GM18909 (cell line): ENCODE data around the gene TAL2.

Source experiments
- ATAC-seq: cut with Tn5 transposase; IDR thresholded peaks from one replicate; pipeline ENCODE4 v1.9.1; 2021; ENCODE audit warnings: mild to moderate bottlenecking; ENCODE audit not compliant: unreplicated experiment, poor library complexity

TAL2 gene

DNA sequence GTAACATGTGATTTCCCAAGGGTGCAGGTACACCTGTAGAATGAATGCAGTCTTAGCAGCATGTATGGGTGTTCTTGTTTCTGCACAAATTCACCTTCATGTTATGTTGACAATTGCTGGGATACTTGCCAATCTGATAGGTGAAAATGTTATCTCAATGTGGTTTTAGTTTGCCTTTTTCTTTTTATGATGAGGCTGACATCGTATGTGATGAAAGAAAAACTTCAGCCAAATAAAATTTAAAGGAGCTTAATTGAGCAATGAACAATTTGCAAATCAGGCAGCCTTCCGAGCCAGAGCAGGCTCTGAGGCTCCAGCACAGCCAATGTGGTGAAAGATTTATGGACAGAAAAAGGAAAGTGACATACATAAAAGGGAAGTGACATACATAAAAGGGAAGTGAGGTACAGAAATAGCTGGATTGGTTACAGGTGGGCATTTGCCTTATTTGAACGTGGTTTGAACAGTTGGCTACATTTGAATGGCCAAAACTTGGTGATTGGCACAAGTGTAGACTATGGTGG is 10.5 kb downstream of the TAL2 start:
- no peak for ATAC-seq

DNA sequence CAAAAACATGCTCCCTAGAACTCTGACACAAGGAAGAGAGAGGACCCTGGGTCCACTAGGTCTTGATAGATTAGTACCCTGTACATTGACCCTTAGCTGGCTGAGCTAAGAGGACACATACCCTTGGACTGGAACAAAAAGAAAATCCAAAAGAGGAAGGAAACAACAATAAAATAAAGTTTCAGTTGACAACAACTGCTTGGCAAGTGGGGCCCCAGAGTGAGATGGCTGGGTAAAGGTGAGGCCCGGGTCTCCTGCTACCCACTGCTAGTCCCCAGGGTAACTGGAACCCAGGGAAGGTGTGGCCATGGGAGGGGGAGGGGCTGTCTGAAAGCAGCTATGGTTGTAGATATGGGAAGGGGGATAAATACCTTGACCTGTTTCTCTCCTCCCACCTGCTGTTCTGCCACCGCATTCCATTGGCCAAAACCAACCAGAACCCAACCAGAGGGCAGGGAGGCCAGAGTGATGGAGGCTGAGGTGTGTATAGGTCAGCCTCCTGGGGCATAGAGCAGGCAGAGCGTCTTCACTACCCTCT is 11.7 kb downstream of the TAL2 start:
- ATAC-seq, result no peak

DNA sequence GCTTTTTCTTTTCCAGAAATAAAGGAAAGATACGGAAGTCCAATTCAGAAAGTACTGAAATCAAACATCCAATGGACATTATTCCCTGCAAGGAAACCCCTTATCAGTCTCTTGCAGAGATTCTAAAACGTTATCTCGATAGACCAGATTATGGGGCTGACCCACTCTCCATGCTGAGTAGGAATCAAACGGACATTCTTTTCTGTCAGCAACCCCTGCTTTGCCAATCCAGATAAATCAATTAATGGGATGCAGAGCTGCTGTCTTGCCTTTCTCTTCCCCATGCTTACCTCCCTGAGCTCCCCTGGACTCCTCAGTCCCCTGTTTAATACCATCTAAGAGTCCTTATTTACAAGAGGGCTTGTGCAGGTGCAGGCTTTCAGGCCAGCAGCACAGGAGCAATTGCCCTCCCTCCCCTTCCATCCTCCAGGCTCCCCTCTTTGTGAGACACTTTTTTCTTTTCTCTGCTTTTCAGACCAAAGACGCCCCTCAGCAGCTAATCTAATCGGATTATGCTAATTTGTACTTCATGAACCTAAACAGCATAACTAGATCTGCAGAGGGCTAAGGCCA is 14.2 kb downstream of the TAL2 start:
- no peak for ATAC-seq

DNA sequence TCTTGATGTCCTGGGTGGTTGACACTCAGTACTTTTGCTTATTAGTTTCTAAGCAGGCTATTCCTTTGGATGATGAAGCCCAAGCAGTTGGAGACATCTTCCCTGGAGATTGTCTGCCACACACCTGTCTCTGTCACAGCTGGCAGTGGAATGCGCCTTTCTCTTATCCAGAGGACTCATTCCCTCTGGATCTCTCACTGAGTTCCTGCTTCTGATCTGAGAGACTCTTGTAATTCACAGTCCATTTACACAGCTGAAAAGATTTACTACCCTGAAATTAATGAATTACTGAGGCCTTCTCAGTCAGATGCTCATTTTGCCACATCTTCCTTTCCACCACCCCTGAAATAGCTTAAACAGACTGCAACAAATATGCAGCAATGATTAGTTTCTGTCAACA is 15.9 kb downstream of the TAL2 start:
- no peak for ATAC-seq

DNA sequence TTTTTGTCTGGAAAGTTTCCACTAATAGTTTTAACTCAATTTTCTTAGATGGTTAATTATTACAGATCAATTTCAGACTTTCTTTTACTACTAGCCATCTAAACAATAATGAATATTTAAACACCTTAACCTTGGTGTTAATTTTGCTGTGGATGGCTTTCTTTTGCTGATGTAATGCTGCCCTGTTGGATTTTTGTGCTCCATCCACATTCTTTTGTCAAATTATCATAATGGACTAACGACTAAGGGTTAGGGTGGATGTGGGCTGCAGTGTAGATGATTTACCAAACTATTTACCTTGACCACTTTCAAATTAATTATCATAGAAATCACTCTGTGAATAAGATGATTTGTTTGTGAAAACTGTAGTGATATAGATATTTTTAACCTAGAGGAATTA is 16.5 kb downstream of the TAL2 start:
- no peak for ATAC-seq

DNA sequence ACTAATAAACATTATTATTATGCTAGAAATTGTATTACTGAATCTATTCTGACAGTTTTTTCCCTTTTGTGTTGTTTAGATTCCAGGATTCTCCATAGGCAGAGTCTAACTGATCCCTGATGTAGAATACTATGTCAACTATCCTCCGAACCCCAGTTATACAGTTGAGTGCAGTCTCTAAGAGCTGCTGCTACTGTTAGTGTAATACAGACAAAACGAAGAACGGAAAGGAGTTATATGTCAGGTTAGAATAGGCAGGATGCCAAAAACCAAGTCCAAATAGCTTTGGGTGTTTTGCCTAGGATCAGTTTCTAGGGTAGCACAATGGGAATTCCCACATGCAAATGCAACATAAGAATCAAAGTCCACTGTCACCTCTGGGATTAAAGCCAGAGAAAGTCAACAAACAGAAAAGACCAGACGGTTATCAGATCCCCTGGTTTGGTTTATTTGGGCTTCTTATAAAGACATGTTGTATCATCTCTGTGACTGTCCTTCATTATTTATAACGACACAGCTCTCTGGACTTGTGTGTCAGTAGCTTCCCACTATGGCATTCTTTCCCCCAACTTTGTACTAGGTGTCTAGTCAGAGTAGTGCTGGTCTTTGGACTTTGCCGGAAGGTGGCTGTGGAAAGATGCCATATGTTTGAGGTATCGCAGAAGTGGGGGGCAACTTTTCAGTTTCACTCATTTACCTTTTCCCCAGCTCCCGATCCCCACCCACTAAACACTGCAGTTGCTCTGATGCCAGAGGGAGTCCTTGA is 17.2 kb downstream of the TAL2 start:
- ATAC-seq, result no peak

DNA sequence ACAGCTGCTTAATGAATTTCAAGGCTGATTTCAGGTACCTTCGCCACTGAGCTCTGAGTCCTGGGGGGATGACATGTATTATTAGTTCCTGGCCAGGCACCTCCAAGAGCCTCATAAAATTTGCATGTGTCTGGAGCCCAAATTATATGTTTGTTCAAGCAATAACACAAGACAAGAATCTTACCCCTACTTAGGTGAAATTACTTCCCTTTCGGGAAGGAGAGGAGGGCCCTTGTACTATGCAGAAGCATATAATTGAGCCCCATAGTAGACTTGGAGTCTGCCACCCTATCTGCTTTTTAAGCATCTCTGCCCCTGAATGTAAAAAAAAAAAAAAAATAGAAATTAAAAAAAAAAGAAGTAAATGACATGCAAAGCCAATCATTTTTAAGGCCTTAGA is 19.1 kb downstream of the TAL2 start:
- ATAC-seq, result no peak

DNA sequence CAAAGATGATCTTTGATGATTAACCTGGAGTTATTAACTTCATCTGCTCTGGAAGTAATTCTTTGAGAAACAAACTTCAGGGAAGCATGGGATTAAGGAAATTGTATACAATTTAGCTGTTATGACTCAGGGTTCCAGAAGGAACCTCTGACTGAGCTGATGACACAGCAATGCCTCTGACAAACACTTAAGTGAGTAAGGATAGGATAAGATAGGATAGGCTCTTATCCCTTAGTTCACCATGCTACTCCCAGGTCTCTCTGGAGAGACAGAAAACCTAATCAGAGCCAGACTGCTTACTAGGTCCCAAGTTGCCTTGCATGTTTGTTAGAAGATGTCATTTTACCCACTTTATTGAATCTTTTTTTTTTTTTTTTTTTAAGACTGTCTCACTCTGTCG is 19.5 kb downstream of the TAL2 start:
- ATAC-seq, result no peak

DNA sequence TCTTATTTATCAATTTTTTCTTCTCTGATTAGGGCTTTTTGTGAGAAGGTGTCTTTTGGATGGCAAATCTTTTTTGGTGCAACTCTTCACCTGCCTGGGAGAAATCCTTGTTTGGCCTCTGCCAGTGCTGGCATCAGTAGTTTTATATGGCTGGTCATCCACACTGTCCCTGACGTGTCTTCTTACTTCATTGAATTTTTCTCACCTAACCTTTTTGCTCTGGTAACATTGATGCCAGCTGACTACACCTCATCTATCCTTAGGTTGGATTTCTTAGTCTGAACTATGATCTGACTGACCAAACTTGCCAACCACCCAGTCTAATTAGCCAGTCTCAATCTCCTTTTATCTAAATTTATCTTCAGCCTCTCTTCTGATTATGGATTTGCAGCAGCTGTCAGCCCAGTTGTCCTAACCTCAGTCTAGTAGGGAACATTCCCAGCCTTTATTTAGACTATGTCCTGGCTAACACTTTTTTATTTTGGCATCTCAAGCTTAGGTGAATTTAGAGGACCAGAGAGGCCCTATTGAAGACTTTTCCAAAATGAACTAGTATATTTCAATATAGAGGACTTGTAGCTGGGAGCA is 21.5 kb downstream of the TAL2 start:
- no peak for ATAC-seq

DNA sequence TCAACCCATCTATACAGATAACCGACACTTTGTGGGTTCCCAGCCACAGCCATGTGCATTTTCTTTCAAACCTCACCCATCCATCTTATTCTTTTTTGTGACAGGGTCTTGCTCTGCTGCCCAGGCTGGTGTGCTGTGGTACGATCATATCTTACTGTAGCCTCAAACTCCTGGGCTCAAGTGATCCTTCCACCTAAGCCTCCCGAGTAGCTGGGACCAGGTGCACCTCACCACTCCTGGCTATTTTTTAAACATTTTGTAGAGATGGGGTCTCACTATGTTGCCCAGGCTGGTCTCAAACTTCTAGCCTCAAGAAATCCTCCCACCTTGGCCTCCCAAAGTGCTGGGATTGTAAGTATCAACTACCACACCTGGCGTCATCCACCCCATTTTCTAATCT is 24.7 kb downstream of the TAL2 start:
- no peak for ATAC-seq

DNA sequence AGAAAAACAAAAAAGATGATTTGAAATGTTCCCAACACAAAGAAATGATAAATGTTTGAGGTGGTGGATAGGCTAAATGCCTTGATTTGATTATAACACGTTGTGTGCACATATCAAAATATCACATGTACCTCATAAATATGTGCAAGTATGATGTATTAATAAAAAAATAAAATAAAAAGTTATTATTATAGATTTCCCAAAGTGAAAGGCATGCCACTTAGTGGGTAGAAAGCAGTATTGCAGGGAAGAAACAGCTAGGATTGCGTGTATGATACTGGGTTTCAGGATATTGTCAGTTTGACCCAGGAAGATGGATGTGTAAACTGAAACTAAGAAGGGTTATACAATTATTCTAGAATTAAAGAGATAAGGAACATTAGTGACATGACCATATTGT is 28.5 kb downstream of the TAL2 start:
- no peak for ATAC-seq

DNA sequence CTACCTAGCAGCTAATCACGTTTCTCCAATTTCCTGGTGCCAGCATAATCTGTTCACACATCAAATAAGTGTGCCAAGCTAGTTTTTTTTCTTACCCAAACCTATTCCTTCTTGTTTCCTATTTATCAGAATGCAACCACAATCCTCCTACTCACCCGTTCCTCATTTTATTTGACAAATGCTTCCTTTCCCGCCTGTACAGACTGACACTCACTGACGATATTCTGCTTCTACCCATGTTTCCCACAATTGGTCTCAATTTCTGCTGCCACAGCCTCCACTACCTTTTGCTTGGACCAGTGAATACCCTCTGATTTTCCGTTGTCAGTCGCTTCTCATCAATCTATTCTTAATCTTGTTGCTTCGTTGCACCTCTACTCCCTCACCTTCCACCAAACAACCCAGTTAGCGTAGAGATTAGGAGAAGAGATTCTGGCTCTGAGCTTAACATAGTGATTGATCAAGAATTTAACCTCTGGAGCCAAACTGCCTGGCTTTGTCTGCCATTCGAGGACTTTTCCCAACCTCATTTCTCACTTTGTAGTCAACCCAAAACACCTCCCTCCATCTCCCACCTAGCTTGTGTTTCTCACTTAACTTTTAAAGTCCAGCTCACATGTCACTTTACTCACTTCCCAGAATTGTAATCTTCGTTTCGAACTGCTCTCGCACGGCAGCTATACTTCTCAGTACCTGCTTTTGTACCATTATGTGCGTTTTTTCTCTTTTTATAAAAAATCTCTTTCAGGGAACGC is 31.4 kb downstream of the TAL2 start:
- peak; percentile 24 for ATAC-seq

DNA sequence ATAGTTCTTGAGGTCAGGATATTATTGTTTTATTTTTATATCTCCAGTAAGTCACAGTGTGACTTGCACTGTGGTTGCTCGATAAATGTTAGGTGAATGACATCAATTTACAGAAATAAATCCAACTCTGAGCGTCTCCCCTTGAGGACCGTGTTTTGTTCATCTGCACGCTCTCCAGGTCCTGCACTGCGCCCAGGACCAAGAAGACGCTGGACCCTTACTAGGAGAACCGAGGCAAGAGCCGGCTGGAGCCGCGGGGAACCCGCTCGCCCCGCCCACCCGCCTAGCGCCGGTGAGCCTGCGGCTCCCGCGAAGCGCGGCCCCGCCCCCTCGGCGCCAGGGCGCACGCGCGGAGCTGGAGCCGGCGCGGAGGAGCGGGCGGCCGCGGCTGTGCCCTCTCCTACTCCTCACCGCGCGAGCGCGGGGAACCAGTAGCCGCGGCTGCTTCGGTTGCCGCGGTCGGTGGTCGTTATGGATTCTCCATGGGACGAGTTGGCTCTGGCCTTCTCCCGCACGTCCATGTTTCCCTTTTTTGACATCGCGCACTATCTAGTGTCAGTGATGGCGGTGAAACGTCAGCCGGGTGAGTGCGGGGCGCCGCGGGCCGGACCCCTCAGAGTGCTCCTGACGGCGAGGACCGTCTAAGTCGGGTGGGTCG is 32.1 kb downstream of the TAL2 start, which contains the start of gene TMEM38B:
Gene TMEM38B (plus strand): TSS at position 352 of the 658 bp plus-strand sequence. CDS start 120 bp downstream, at position 472.
- ATAC-seq, result peak; percentile 83

DNA sequence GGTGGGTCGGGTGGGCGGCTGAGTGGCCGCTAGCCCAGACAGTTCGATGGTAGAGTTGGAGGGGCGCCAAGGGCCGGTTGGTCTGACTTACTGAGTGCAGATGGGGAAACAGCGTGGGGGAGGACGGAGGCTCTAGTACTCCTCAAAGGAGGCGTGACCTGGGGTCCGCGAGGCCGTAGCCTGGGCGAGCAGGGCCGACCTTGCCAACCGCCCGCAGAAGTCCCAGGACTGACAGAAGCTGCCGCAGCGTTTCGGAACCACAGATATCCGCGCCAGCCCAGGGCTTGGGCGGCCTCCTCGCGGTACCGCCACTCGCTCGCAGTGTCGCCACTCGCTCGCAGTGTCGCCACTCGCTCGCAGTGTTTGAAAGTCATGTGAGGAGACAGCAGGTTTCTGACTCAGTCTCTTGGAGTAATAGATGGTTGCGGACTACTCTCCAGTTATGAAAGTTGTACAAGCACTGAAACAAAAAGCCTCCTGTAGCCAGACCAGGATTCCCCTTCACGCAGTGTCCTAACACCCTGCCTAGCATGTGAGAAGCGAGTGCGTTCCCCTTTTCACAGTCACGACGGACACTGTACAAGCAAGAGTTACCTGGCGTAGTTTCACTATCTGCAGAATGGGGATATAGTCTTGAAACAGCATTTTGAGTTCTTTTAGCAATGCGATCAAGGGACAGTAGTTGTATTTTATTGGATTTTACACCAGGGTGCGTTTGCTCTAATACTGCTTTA is 32.8 kb downstream of the TAL2 start:
- ATAC-seq, result peak; percentile 71

DNA sequence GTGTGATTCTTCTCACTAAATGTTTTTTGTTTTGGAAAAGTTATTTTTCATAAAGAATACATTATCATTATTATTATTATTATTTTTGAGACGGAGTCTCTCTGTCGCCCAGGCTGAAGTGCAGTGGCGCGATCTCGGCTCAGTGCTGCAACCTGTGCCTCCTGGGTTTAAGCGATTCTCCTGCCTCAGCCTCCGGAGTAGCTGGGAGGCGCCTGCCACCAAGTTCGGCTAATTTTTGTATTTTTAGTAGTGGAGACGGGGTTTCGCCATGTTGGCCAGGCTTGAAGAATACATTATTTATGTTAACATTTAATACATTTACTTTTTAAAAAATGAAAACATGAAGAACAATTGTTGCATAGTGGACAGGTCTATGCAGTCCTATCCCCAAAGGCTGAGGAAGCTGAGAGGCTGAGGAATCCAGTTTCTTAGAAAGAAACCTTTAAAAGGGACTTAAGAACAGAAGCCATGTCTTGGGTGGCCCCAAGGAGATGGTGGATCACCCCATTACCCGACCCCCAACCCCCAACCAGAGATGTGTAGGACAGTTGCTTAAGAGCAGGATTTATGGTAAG is 34.0 kb downstream of the TAL2 start:
- no peak for ATAC-seq

DNA sequence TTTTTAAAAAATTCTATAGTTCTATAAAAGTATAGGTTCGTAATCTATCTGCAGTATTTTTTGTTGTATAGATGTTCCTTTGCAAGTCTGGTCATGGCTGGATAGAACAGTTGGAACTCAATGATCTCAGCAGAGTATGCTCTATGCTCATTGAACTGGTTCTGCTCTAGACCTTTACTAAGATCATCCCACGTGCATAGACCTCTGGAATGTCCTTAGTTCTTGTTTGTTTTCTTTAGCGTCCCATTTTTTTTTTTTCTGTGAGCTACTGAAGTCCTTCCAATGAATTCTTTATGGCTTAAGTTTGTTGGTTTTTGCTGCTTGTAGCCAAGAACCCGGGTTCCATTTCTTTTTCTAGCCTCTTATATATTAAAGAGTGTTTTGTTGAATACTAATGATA is 35.6 kb downstream of the TAL2 start:
- ATAC-seq, result no peak

DNA sequence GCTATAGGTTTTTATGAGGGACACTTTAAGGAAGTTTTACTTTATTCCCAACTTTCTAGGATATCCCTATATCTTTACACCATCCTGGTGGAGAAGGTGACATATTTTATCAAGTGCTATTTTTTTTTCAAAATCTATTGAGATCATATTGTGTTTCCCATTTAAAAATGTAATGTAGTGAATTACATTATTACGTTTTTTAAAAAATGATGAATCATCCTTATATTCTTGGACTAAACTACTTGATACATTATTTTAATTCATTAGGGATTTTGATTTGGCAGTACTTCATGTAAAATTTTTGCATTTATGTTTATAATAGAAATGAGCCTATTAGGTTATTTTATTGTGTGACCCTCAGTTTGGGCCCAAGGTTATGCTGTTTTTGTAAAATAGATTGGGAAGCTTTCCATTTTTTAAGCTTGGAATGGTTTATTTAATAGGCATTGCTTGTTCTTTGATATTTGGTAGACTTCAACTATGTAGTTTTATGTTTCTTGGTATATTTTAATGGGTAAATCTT is 36.2 kb downstream of the TAL2 start:
- ATAC-seq, result no peak

DNA sequence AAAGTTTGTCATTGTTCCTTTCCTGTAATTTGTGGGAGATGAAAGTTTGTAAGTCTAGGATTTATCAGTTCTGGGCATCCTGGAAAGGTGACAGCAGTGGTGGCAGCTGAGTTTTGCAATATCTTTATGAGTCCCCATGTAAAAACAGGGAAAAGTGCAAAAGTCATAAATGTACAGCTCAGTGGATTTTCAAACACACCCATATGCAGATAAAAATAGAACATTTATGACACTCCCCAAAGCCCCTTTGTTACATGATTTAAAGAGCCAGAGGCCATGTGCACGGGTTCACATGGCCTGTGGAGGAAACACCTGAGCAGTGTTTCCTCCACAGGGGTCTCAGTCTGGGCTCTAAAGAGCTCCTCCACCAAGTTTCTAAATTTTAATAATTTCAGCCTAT is 38.4 kb downstream of the TAL2 start:
- ATAC-seq, result no peak

DNA sequence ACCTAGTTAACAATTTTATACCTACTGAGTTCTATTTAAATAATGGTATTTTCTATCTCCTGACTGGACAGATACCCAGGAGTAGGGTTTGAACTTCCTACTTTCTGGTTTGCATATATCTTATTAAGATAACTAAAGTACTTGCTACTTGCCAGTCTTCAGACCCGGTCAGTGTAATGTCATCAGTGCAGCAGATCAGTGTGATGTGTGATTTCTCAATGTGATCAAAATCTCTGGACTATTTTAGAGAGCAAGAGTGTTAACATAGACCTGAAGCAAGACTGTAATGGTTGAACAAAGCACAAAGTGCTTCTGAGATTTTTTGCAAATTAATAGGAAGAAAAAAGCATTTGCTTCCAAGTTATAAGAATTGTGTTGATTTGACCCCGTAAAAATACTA is 38.9 kb downstream of the TAL2 start:
- no peak for ATAC-seq
